Activated naive CD8-positive, alpha-beta T cell treated with anti-CD3 and anti-CD28 coated beads, Interleukin-2, amount 10 ng/mL, durations not matched to agents 7 days and 5 days (primary cell): ENCODE data around the gene TM9SF1. TPM values are rescaled to one million over a fixed set of nuclear protein-coding genes. Genes with fewer than 3 reads are reported as not detected.

Source experiments
- microRNA-seq: library from miRNA; unstranded; fragments of <30 nt; microRNA quantifications from one replicate; pipeline ENCODE4 v1.2.0, GENCODE V29; 2022
- total RNA-seq, 2 experiments: library from RNA; stranded (reverse); gene quantifications; one replicate each; pipeline ENCODE4 v1.2.3, GENCODE V29; 2021

TM9SF1 gene
- total RNA-seq, 2 experiments from 2014 or later, result 28.9 to 29.6 TPM

Small RNA genes within 50 kb of the gene (microRNA-seq; reads per million reads assigned to microRNA genes)
- not detected for gene MIR7703

Other genes with a start within 250 kb of the TM9SF1 start
- 10 to 100 TPM; 17.1 to 20.0 TPM for gene DHRS4, start 241.7 kb downstream of the TM9SF1 start, total RNA-seq
- 10 to 100 TPM; 17.7 to 20.9 TPM for gene DHRS4L2, start 206.5 kb downstream of the TM9SF1 start, total RNA-seq
- gene CARMIL3, start 143.4 kb downstream of the TM9SF1 start, total RNA-seq, result under 1 TPM; 0.80 to 0.91 TPM
- under 1 TPM in 1 of 2 experiments, not detected in 1; 0.14 TPM for gene CPNE6, start 123.9 kb downstream of the TM9SF1 start, total RNA-seq
- gene PCK2, start 101.1 kb downstream of the TM9SF1 start, total RNA-seq, result 10 to 100 TPM; 47.4 to 50.6 TPM
- 100 to 1,000 TPM; 100 to 105 TPM for gene DCAF11, start 80.7 kb downstream of the TM9SF1 start, total RNA-seq
- 1 to 10 TPM; 3.3 to 3.4 TPM for gene NRL, start 80.5 kb downstream of the TM9SF1 start, total RNA-seq
- gene FITM1, start 64.8 kb downstream of the TM9SF1 start, total RNA-seq, result 1 to 10 TPM; 1.3 to 1.7 TPM
- 100 to 1,000 TPM; 430 to 443 TPM for gene PSME1, start 59.2 kb downstream of the TM9SF1 start, total RNA-seq
- 10 to 100 TPM; 41.6 to 43.9 TPM for gene EMC9, start 53.9 kb downstream of the TM9SF1 start, total RNA-seq
- gene PSME2, start 48.8 kb downstream of the TM9SF1 start, total RNA-seq, result 100 to 1,000 TPM; 406 to 414 TPM
- 100 to 1,000 TPM; 131 to 153 TPM for gene RNF31, start 47.9 kb downstream of the TM9SF1 start, total RNA-seq
- 100 to 1,000 TPM; 234 to 252 TPM for gene IRF9, start 34.2 kb downstream of the TM9SF1 start, total RNA-seq
- gene REC8, start 23.4 kb downstream of the TM9SF1 start, total RNA-seq, result 10 to 100 TPM; 55.1 to 60.7 TPM
- 10 to 100 TPM; 32.2 to 33.0 TPM for gene IPO4, start 6.6 kb downstream of the TM9SF1 start, total RNA-seq
- under 1 TPM; 0.43 to 0.53 TPM for gene TSSK4, start 10.3 kb upstream of the TM9SF1 start, total RNA-seq
- gene CHMP4A, start 18.0 kb upstream of the TM9SF1 start, total RNA-seq, result 10 to 100 TPM; 93.6 to 97.8 TPM
- 10 to 100 TPM; 11.9 to 15.4 TPM for gene MDP1, start 20.6 kb upstream of the TM9SF1 start, total RNA-seq
- gene NEDD8, start 36.9 kb upstream of the TM9SF1 start, total RNA-seq, result 100 to 1,000 TPM; 179 to 196 TPM
- gene GMPR2, start 37.5 kb upstream of the TM9SF1 start, total RNA-seq, result 10 to 100 TPM; 76.6 to 82.2 TPM
- 100 to 1,000 TPM; 122 to 124 TPM for gene TINF2, start 47.2 kb upstream of the TM9SF1 start, total RNA-seq
- 1 to 10 TPM; 5.7 to 5.8 TPM for gene TGM1, start 67.7 kb upstream of the TM9SF1 start, total RNA-seq
- gene RABGGTA, start 76.2 kb upstream of the TM9SF1 start, total RNA-seq, result 10 to 100 TPM; 42.1 to 48.8 TPM
- 10 to 100 TPM; 36.0 to 41.9 TPM for gene DHRS1, start 104.3 kb upstream of the TM9SF1 start, total RNA-seq
- 10 to 100 TPM; 28.7 to 31.1 TPM for gene NOP9, start 104.4 kb upstream of the TM9SF1 start, total RNA-seq
- 10 to 100 TPM; 33.7 to 34.8 TPM for gene CIDEB, start 112.5 kb upstream of the TM9SF1 start, total RNA-seq
- 10 to 100 TPM; 19.4 to 21.2 TPM for gene LTB4R2, start 114.7 kb upstream of the TM9SF1 start, total RNA-seq
- gene LTB4R, start 116.1 kb upstream of the TM9SF1 start, total RNA-seq, result 10 to 100 TPM; 27.0 to 27.8 TPM
- gene ADCY4, start 139.6 kb upstream of the TM9SF1 start, total RNA-seq, result 1 to 10 TPM; 4.4 to 6.3 TPM
- gene RIPK3, start 144.6 kb upstream of the TM9SF1 start, total RNA-seq, result 10 to 100 TPM; 41.1 to 43.7 TPM
- not detected for gene NFATC4, start 172.7 kb upstream of the TM9SF1 start, total RNA-seq
- gene NYNRIN, start 203.6 kb upstream of the TM9SF1 start, total RNA-seq, result under 1 TPM; 0.34 to 0.42 TPM
- gene CBLN3, start 234.2 kb upstream of the TM9SF1 start, total RNA-seq, result 1 to 10 TPM; 3.2 to 3.8 TPM
- gene KHNYN, start 234.5 kb upstream of the TM9SF1 start, total RNA-seq, result 100 to 1,000 TPM; 104 to 105 TPM
- 10 to 100 TPM; 75.7 to 79.5 TPM for gene SDR39U1, start 247.3 kb upstream of the TM9SF1 start, total RNA-seq